Measurements from ENCODE around the gene PLEKHA7.

PLEKHA7 gene

DNA sequence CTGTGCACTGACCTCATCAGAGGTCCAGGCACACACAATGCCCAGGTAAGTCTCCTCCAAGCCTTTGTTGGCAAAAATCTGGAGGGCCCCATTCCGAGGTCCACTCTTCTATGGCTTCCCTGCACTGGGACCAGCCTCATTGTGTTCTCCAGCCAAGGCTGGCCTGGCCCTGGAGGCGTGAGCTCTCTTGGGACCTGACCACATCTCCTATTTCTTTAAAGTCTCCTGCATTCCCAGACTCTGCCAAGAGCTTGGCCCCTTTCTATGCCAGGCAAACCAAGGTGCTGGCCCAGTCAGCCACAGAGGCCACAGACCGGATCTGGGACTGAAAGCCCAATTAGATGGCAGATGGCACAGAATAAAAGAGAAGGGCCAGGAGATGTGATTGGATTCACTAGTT, 220.7 kb downstream of the PLEKHA7 start:
- in situ Hi-C loops (cut with MboI; ENCODE audit: low sequenced_read_pairs), result loop anchor here (25.0 kb wide), 1 partner anchor 269 kb away; no protein-coding TSS in a partner anchor

- in situ Hi-C loops (cut with MboI; ENCODE audit: low sequenced_read_pairs), result loop anchor here (25.0 kb wide), 1 partner anchor 269 kb away; no protein-coding TSS in a partner anchor
Measured at GRCh38 chr11:16793009-16793408, 221.2 kb downstream of the PLEKHA7 start.

- in situ Hi-C loops (cut with MboI; ENCODE audit: low sequenced_read_pairs), result loop anchor here (25.0 kb wide), 1 partner anchor 270 kb away; no protein-coding TSS in a partner anchor
Measured at GRCh38 chr11:16792426-16792825, 221.8 kb downstream of the PLEKHA7 start.

DNA sequence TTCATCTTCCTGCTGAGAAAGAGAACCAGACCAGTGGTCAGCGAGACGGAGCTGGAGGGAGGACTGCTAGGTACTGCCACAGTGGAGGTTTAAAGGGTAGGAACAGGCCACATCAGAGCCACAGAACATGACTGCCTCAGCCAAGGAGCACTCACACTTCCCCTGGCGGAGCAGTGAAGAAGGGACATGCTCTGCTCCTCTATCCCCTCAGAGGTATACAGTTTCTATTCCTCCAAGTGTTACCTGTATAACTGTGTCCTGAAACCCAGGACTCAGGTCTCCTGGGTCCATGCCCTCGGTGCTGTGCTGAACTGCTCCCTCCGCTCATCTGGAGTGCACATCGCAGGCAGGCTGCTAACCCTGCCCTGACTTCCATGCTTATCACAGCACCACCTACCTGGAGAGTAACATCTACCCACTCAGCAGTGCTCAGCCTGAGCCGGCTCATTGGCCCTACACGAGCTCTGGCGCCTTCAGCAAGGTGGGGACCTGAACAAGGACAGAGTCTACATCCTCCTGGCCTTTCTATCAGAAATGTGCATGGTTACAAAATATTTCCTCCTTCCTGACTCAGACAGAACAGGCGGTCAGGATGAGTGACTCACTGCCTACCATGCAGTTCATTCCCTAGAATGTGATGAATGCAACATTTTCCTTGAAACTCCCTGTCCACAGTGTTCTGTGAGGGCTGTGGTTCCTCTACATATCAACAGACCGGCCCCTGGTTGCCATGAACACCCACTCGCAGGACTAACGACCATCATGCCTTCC, 222.8 kb downstream of the PLEKHA7 start:
- in situ Hi-C loops (cut with MboI; ENCODE audit: low sequenced_read_pairs), result loop anchor here (25.0 kb wide), 1 partner anchor 271 kb away; no protein-coding TSS in a partner anchor

GRCh38 chr11:16790486-16791190, 223.6 kb downstream of the PLEKHA7 start:
- in situ Hi-C loops (cut with MboI; ENCODE audit: low sequenced_read_pairs), result loop anchor here (25.0 kb wide), 1 partner anchor 272 kb away; no protein-coding TSS in a partner anchor

DNA sequence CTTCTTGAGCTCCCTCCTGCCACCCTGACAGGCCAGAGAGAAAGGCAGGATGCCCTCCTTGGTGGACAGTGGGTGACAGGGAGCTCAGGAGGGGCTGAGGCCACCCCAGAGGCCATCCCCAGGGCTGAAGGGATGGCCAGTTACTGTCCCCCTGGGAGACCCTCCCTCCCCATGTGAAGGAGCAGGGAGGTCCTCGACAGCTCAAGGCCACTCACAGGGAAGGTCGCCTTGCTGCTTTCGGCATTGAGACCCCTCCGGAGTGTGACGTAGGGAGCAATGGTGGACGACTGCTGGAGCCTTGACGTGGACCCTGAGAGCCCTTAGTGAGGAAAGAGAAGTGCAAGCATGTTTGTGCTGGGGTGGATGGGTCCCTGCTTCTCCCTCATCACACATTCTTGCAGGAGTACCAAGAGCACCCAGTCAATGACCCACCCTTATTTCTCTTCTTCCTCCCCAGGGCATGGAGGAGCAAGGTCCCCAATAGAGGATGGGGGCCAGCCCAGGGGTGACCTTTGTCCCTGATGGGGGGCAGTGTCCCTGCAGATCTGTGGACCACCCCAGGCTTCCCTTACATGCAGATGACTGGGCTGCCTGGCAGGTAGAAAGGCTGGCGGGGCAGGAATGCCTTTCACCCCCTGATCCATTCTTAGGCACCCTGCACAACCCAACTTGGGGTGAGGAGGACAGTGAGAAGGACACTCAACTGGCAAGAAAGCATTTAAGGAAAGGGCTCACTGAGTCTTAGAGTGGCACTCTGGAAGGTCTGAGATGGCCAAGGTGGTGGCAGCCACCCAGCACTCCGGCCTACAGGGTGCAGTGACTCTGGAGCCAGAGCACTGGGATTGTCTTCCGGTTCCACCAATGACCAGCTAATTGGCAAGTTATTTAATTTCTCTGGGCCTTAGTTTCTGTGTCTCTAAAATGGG, 224.4 kb downstream of the PLEKHA7 start:
- in situ Hi-C loops (cut with MboI; ENCODE audit: low sequenced_read_pairs), result loop anchor here (25.0 kb wide), 1 partner anchor 272 kb away; no protein-coding TSS in a partner anchor

DNA sequence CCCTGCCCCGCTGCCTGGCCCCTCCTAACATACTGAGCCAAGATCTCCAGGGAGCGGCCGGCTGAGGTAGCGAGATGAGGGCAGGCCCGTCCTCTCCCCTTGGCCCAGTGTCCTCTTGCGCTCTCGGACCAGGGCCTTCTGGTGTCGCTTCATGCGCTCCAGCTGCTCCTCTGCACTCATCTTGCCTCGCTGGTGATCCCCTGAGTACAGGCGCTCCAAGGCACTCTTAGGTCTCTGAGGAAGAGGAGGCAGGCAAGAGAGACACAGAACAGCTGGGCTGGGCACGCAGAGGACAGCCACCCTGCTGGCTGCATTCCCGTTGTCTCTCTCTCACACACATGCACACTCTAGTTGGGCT, 225.2 kb downstream of the PLEKHA7 start:
- in situ Hi-C loops (cut with MboI; ENCODE audit: low sequenced_read_pairs), result loop anchor here (25.0 kb wide), 1 partner anchor 273 kb away; no protein-coding TSS in a partner anchor

GRCh38 chr11:16788141-16789062, 225.8 kb downstream of the PLEKHA7 start:
- in situ Hi-C loops (cut with MboI; ENCODE audit: low sequenced_read_pairs), result loop anchor here (25.0 kb wide), 1 partner anchor 274 kb away; no protein-coding TSS in a partner anchor

GRCh38 chr11:16787035-16787742, 227.0 kb downstream of the PLEKHA7 start:
- in situ Hi-C loops (cut with MboI; ENCODE audit: low sequenced_read_pairs), result loop anchor here (25.0 kb wide), 1 partner anchor 275 kb away; no protein-coding TSS in a partner anchor

DNA sequence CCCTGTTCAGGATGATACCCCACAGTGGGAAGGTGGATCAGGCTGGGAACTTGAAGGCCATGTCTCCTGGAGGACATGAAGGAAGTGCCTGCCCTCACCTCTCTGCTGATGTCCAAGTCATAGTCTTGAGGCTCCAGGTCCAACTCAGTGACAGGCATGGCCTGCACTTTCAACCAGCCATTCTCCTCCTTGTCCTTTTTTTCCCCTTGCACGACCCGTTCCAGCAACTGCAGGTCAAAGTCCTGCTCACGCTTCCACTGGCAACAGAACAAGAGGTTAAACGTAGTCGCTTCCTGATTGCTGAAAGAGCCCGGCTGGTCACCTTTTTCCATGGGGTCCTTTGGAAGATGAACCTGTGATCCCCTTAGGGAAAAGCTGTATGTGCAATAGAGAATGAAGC, 228.1 kb downstream of the PLEKHA7 start:
- in situ Hi-C loops (cut with MboI; ENCODE audit: low sequenced_read_pairs), result loop anchor here (25.0 kb wide), 1 partner anchor 276 kb away; no protein-coding TSS in a partner anchor

DNA sequence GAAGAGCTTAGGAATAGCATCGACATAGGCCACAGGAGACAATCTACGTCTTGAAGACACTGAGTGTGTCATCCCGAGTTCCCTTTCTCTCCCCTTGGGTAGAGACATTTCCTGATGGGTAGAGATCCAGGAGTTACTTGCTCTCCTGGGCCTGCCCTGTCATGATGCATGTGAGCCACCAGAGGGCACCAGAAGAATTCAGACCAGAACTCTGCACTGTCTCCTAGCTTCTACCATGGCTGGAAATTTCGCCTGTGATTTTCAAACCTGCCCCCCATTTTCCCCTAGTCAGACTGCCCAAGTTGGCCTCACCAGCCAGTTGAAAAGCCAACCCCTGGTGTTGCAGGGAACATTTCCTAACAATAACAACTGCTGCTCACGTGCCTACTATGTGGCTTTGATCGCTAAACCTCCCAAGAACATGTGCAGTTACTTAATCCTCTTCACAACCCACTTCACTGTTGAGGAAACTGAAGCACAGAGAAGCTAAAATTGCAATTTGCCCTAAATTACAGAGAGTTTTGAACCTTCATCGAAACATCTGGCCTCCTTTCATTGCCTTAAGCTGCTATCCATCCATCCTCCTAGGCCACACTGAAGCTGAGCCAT, 228.6 kb downstream of the PLEKHA7 start:
- in situ Hi-C loops (cut with MboI; ENCODE audit: low sequenced_read_pairs), result loop anchor here (25.0 kb wide), 1 partner anchor 277 kb away; no protein-coding TSS in a partner anchor

- in situ Hi-C loops (cut with MboI; ENCODE audit: low sequenced_read_pairs), result loop anchor here (25.0 kb wide), 1 partner anchor 278 kb away; no protein-coding TSS in a partner anchor
Measured at GRCh38 chr11:16784666-16785065, 229.5 kb downstream of the PLEKHA7 start.

DNA sequence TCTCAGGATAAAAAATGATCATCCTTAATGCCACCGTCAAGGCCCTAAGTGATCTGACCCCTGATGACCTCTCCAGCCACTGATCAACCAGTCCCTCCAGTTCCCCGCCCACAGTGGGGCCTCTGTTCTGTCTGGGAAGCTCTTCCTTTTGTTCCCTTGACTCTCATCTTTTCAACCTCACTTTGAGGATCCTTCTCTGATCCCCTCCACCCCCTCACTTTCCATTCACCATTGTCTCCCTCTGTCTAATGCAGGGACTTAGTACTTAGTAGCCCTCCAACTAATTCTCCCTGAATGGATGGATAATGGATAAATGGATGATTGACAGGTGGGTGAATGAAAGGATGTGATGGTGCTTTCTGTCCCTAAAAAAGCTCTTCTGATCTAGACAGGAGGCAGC, 230.1 kb downstream of the PLEKHA7 start:
- in situ Hi-C loops (cut with MboI; ENCODE audit: low sequenced_read_pairs), result loop anchor here (25.0 kb wide), 1 partner anchor 278 kb away; no protein-coding TSS in a partner anchor

GRCh38 chr11:16783321-16783801, 230.9 kb downstream of the PLEKHA7 start:
- in situ Hi-C loops (cut with MboI; ENCODE audit: low sequenced_read_pairs), result loop anchor here (25.0 kb wide), 1 partner anchor 279 kb away; no protein-coding TSS in a partner anchor

- in situ Hi-C loops (cut with MboI; ENCODE audit: low sequenced_read_pairs), result loop anchor here (25.0 kb wide), 1 partner anchor 280 kb away; no protein-coding TSS in a partner anchor
Measured at GRCh38 chr11:16781936-16782919, 232.0 kb downstream of the PLEKHA7 start.

DNA sequence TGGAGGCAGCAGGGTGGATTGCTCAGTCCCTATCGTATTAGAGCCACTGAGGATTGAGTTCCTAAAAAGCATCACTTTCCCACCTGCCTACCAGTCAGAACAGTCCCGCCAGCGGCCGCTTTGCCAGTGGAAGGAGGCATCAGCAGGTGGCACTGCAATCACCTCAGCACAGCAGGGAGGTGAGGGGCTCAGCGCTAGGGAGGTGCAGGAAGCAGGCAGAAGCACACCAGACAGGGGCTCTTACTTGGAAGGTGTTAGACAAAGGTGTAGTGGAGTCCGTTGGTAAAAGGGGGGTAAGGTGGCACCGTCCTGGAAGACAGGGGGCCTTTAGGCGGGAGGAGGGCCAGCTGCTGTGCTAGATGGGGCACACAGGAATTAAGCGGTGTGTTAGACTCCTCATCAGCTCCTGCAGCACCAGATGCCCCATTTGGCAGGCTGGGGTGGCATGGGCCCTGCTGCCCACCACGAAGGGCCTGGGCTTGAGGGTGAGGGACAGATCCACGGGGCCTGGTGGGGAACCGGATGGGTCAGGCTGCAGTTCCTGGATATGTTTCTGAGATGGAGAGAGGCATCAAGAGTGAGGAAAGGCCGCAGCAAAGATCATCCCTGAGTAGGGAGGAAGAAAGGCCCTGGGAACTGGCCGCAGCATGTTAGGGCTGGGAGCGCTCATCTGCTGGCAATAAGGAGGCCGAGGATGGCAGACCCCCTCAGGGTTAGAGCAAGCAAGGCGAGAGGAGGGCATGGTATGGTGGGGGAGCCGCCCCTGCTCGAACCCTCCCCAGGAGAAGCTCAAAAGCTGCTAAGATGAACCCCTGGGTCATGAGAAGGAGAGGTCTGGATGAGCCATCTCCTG, 233.3 kb downstream of the PLEKHA7 start:
- in situ Hi-C loops (cut with MboI; ENCODE audit: low sequenced_read_pairs), result loop anchor here (25.0 kb wide), 1 partner anchor 281 kb away; no protein-coding TSS in a partner anchor
